ENCODE measurements around the gene NDUFS1.
"Not testable (repeated sequence)": the region's sequence is repeated elsewhere in the genome, so short reads cannot be mapped to it uniquely, and the experiment has no call there.

The NDUFS1 gene

GRCh38 chr2:206098471-206098870, 60.8 kb downstream of the NDUFS1 start:
- DNase-seq (ENCODE audit: low spot score) = no peak

GRCh38 chr2:206096876-206097275, 62.4 kb downstream of the NDUFS1 start:
- no peak for DNase-seq (ENCODE audit: low spot score)

- DNase-seq (ENCODE audit: low spot score) = no peak
These were observed 63.5 kb downstream of the NDUFS1 start for GRCh38 chr2:206095536-206096332.

GRCh38 chr2:206092297-206092696, 66.9 kb downstream of the NDUFS1 start:
- no peak for DNase-seq (ENCODE audit: low spot score)

GRCh38 chr2:206088248-206088647, 71.0 kb downstream of the NDUFS1 start:
- DNase-seq (ENCODE audit: low spot score) = no peak

- no peak for DNase-seq (ENCODE audit: low spot score)
These were observed 72.4 kb downstream of the NDUFS1 start for GRCh38 chr2:206086716-206087350.

- DNase-seq (ENCODE audit: low spot score) = peak; percentile 87
These were observed 73.3 kb downstream of the NDUFS1 start, which contains the start of gene INO80D for GRCh38 chr2:206085742-206086445. Gene INO80D, minus strand, starts transcription at chr2:206086174. Its CDS starts 23,158 bp downstream, at chr2:206063016.

- peak; percentile 40 for DNase-seq (ENCODE audit: low spot score)
These were observed 74.1 kb downstream of the NDUFS1 start for GRCh38 chr2:206084870-206085741.

GRCh38 chr2:206084439-206084869, 74.8 kb downstream of the NDUFS1 start:
- peak; percentile 10 for DNase-seq (ENCODE audit: low spot score)

- peak; percentile 29 for DNase-seq (ENCODE audit: low spot score)
These were observed 75.4 kb downstream of the NDUFS1 start for GRCh38 chr2:206083602-206084438.

- DNase-seq (ENCODE audit: low spot score) = no peak
These were observed 76.9 kb downstream of the NDUFS1 start for GRCh38 chr2:206082298-206082843.

GRCh38 chr2:206080927-206081326, 78.3 kb downstream of the NDUFS1 start:
- no peak for DNase-seq (ENCODE audit: low spot score)

GRCh38 chr2:206079699-206080465, 79.4 kb downstream of the NDUFS1 start:
- no peak for DNase-seq (ENCODE audit: low spot score)

GRCh38 chr2:206077879-206078278, 81.4 kb downstream of the NDUFS1 start:
- DNase-seq (ENCODE audit: low spot score) = not testable (repeated sequence)

GRCh38 chr2:206075113-206075512, 84.1 kb downstream of the NDUFS1 start:
- no peak for DNase-seq (ENCODE audit: low spot score)

- no peak for DNase-seq (ENCODE audit: low spot score)
These were observed 87.4 kb downstream of the NDUFS1 start for GRCh38 chr2:206071807-206072206.

GRCh38 chr2:206069417-206069816, 89.8 kb downstream of the NDUFS1 start:
- no peak for DNase-seq (ENCODE audit: low spot score)

- no peak for DNase-seq (ENCODE audit: low spot score)
These were observed 91.0 kb downstream of the NDUFS1 start for GRCh38 chr2:206068207-206068606.
